ENCODE data around the gene ATG7.

- TF ChIP-seq YY1 (IDR thresholded peaks at IDR 0.05; ENCODE audit: extremely low read depth, insufficient replicate concordance, low read depth, low read length) (no peak), CTCF (IDR thresholded peaks at IDR 0.05 in 2 of 3, conservative IDR thresholded peaks at IDR 0.05 in 1 of 3; ENCODE audit: borderline replicate concordance in 1 of 3, insufficient read depth in 1 of 3, low read depth in 2 of 3, low read length in 2 of 3) (no peak), EZH2phosphoT487 (IDR thresholded peaks at IDR 0.05; ENCODE audit: borderline replicate concordance) (no peak)
Observed at GRCh38 chr3:11339541-11339940, 67.3 kb downstream of the ATG7 start.

Data from HCT116 (cell line).